HepG2 (cell line): ENCODE results near the gene TNP2. TPM values are rescaled to one million over a fixed set of nuclear protein-coding genes. Genes with fewer than 3 reads are reported as not detected.

Experiments
- ATRX ChIP-seq: sonication (generic); formaldehyde crosslinking; IDR thresholded peaks from 2 replicates; pipeline ENCODE4 v1.4.0; 2020; ENCODE audit warnings: missing genetic modification reagents, borderline replicate concordance
- HOXA9 ChIP-seq: sonication (generic); formaldehyde crosslinking; IDR thresholded peaks from 2 replicates; pipeline ENCODE4 v1.8.1; 2022; ENCODE audit warnings: missing genetic modification reagents, mild to moderate bottlenecking, moderate library complexity, borderline replicate concordance
- PCBP2 ChIP-seq: fragments of 200-400 bp; formaldehyde crosslinking; optimal IDR thresholded peaks from 2 replicates; pipeline ENCODE3; 2018; ENCODE audit warnings: low read length, low read depth; ENCODE audit not compliant: poor library complexity, severe bottlenecking
- PHF21A ChIP-seq: sonication (generic); formaldehyde crosslinking; IDR thresholded peaks from 2 replicates; pipeline ENCODE4 v1.5.0; 2020; ENCODE audit warnings: mild to moderate bottlenecking, missing genetic modification reagents
- POLR2AphosphoS2 ChIP-seq: IDR thresholded peaks from 2 replicates; pipeline ENCODE4 v1.6.1; 2011; ENCODE audit warnings: low read depth, low read length, improper control_type of control experiment
- SOX6 ChIP-seq, 2 experiments: fragments of 450-650 bp in 1 of 2; sonication (generic) in 1 of 2; formaldehyde crosslinking in 1 of 2; IDR thresholded peaks; 2 replicates each; pipeline versions ENCODE4 v1.4.0 to v1.6.1; 2017 to 2020; ENCODE audit warnings: antibody characterized with exemption in 1 of 2, mild to moderate bottlenecking in 1 of 2, missing genetic modification reagents in 1 of 2
- ZEB1 ChIP-seq: IDR thresholded peaks from 2 replicates; pipeline ENCODE4 v1.6.1; 2012; ENCODE audit warnings: mild to moderate bottlenecking, low read depth, inconsistent platforms; ENCODE audit not compliant: insufficient replicate concordance
- ZNF451 ChIP-seq: sonication (generic); formaldehyde crosslinking; IDR thresholded peaks from 2 replicates; pipeline ENCODE4 v1.5.0; 2020; ENCODE audit warnings: mild to moderate bottlenecking, missing genetic modification reagents
- ZNF879 ChIP-seq: sonication (generic); formaldehyde crosslinking; IDR thresholded peaks from 2 replicates; pipeline ENCODE4 v1.8.1; 2023; ENCODE audit warnings: missing genetic modification reagents
- polyA plus RNA-seq, 8 experiments: library from polyadenylated mRNA; depleted of rRNA in 3 of 8; stranded (reverse) in 7 of 8; unstranded in 1 of 8; fragments of >200 nt; fragmentation: Illumina TruSeq in 4 of 8; extraction: Trizol in 4 of 8; gene quantifications; 2 replicates each; pipeline versions ENCODE4 v1.2.1 to v1.2.3, GENCODE V29; 2011 to 2016; ENCODE audit warnings: low read depth in 4 of 8, missing spikeins in 1 of 8, mixed read lengths in 1 of 8; ENCODE audit not compliant: insufficient read depth in 1 of 8
- total RNA-seq, 5 experiments: library from RNA; depleted of rRNA; stranded (reverse); fragments of >200 nt; fragmentation: Illumina TruSeq; extraction: Trizol; gene quantifications; 2 replicates each; pipeline ENCODE4 v1.2.3, GENCODE V29; 2016; ENCODE audit warnings: low read depth in 1 of 5
- TF ChIP-seq, protein P1 (sequence below): sonication (generic); formaldehyde crosslinking; IDR thresholded peaks from 2 replicates; pipeline ENCODE4 v1.4.0; 2020; ENCODE audit warnings: mild to moderate bottlenecking, missing genetic modification reagents
- TF ChIP-seq, protein P2 (sequence below), 2 experiments: sonication (generic) in 1 of 2; formaldehyde crosslinking in 1 of 2; IDR thresholded peaks; 2 replicates each; pipeline versions ENCODE4 v1.4.0 to v1.6.1; 2016 to 2020; ENCODE audit warnings: borderline replicate concordance in 1 of 2, low read depth in 1 of 2, mild to moderate bottlenecking in 1 of 2, missing genetic modification reagents in 1 of 2
- TF ChIP-seq, protein P3 (sequence below): sonication (generic); formaldehyde crosslinking; IDR thresholded peaks from 2 replicates; pipeline ENCODE4 v1.4.0; 2020; ENCODE audit warnings: missing genetic modification reagents
- TF ChIP-seq, protein P4 (sequence below): fragments of 450-650 bp; IDR thresholded peaks from 2 replicates; pipeline ENCODE4 v1.6.1; 2017

Gene TNP2
- total and polyA plus RNA-seq, 2 of the 13 experiments (the other 11 are each of a cell fraction or from before 2014, with no cell fraction given) = not detected

DNA sequence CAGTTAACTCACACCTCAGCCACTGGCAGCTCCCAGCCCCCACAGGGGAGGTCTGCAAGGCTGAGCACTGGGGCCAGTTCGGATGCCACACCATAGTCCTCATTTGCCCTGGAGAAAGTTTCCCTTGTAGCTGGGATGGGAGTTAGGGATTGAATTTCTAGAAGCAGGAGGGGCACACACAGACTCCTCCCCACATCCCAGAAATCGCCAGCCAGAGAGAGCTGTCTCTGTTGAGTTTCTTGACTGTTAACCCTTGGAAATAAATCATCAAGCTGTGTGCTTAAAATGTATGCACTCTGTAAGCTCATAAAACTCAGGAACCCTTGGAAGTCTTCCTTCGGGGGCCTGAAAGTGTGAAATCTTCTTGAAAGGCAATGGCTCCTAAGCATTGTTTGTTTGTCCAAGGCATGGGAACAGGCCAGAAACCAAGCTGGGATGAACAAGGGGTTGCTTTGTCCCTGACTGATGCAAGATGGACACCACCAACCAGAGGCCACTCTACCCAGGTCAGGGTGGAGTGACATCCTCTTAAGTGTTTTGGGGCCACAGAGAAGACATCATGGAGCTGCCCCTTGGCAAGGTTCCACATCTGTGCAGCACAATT lies 4.7 kb upstream of the TNP2 start (continued):
- TF ChIP-seq, protein P1, sequence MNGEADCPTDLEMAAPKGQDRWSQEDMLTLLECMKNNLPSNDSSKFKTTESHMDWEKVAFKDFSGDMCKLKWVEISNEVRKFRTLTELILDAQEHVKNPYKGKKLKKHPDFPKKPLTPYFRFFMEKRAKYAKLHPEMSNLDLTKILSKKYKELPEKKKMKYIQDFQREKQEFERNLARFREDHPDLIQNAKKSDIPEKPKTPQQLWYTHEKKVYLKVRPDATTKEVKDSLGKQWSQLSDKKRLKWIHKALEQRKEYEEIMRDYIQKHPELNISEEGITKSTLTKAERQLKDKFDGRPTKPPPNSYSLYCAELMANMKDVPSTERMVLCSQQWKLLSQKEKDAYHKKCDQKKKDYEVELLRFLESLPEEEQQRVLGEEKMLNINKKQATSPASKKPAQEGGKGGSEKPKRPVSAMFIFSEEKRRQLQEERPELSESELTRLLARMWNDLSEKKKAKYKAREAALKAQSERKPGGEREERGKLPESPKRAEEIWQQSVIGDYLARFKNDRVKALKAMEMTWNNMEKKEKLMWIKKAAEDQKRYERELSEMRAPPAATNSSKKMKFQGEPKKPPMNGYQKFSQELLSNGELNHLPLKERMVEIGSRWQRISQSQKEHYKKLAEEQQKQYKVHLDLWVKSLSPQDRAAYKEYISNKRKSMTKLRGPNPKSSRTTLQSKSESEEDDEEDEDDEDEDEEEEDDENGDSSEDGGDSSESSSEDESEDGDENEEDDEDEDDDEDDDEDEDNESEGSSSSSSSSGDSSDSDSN = peak; percentile 36; the same call in 1 of the 2 replicates
- TF ChIP-seq ZEB1 (no peak), ZNF879 (CRISPR knock-in tag) (no peak), POLR2AphosphoS2 (no peak), HOXA9 (CRISPR knock-in tag) (no peak), ZNF451 (CRISPR knock-in tag) (no peak), ATRX (no peak), PCBP2 (no peak), SOX6 (IDR thresholded peaks at IDR 0.05) (no peak), SOX6 (CRISPR knock-in tag; IDR thresholded peaks at IDR 0.05) (peak; percentile 11), PHF21A (CRISPR knock-in tag) (no peak)
- TF ChIP-seq, protein P2, sequence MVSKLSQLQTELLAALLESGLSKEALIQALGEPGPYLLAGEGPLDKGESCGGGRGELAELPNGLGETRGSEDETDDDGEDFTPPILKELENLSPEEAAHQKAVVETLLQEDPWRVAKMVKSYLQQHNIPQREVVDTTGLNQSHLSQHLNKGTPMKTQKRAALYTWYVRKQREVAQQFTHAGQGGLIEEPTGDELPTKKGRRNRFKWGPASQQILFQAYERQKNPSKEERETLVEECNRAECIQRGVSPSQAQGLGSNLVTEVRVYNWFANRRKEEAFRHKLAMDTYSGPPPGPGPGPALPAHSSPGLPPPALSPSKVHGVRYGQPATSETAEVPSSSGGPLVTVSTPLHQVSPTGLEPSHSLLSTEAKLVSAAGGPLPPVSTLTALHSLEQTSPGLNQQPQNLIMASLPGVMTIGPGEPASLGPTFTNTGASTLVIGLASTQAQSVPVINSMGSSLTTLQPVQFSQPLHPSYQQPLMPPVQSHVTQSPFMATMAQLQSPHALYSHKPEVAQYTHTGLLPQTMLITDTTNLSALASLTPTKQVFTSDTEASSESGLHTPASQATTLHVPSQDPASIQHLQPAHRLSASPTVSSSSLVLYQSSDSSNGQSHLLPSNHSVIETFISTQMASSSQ (IDR thresholded peaks at IDR 0.05; ENCODE audit: low read depth) = no peak
- TF ChIP-seq, protein P2 (CRISPR knock-in tag; IDR thresholded peaks at IDR 0.05; ENCODE audit: borderline replicate concordance) = peak; percentile 51; the same call in 1 of the 2 replicates
- TF ChIP-seq, protein P3, sequence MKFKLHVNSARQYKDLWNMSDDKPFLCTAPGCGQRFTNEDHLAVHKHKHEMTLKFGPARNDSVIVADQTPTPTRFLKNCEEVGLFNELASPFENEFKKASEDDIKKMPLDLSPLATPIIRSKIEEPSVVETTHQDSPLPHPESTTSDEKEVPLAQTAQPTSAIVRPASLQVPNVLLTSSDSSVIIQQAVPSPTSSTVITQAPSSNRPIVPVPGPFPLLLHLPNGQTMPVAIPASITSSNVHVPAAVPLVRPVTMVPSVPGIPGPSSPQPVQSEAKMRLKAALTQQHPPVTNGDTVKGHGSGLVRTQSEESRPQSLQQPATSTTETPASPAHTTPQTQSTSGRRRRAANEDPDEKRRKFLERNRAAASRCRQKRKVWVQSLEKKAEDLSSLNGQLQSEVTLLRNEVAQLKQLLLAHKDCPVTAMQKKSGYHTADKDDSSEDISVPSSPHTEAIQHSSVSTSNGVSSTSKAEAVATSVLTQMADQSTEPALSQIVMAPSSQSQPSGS (CRISPR knock-in tag) = no peak
- TF ChIP-seq, protein P4, sequence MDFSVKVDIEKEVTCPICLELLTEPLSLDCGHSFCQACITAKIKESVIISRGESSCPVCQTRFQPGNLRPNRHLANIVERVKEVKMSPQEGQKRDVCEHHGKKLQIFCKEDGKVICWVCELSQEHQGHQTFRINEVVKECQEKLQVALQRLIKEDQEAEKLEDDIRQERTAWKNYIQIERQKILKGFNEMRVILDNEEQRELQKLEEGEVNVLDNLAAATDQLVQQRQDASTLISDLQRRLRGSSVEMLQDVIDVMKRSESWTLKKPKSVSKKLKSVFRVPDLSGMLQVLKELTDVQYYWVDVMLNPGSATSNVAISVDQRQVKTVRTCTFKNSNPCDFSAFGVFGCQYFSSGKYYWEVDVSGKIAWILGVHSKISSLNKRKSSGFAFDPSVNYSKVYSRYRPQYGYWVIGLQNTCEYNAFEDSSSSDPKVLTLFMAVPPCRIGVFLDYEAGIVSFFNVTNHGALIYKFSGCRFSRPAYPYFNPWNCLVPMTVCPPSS = no peak
- TF ChIP-seq, all 625 proteins: peak for 124
